BJ (cell line): ENCODE data around the gene DEPDC5. TPM values are rescaled to one million over a fixed set of nuclear protein-coding genes. Genes with fewer than 3 reads are reported as not detected.

Experiments used
- CTCF ChIA-PET: fragments of 350-600 bp; formaldehyde crosslinking; extraction: SDS; loops from one replicate; lab custom pipeline; 2021; ENCODE audit warnings: antibody characterized with exemption, inconsistent platforms; lab: Yijun Ruan, JAX
- POLR2A ChIA-PET: fragments of 300-600 bp; sonication (Branson Sonifier 250); formaldehyde crosslinking; extraction: SDS; loops from one replicate; lab custom pipeline; 2021; ENCODE audit warnings: antibody characterized with exemption; lab: Charles Lee
- DNase-seq: peaks from one replicate; pipeline ENCODE4 v3.0.0-alpha.2; 2011; ENCODE audit warnings: low read depth
- H3K27me3 ChIP-seq: 2 replicates; pipeline ENCODE4 v1.6.0; 2011; ENCODE audit warnings: low read length; ENCODE audit not compliant: control insufficient read depth, insufficient read depth
- H3K36me3 ChIP-seq: 2 replicates; pipeline ENCODE4 v1.5.1; 2011; ENCODE audit warnings: low read length; ENCODE audit not compliant: control insufficient read depth, insufficient read depth
- H3K4me3 ChIP-seq: 2 replicates; pipeline ENCODE4 v1.5.1; 2011; ENCODE audit warnings: low read depth, mild to moderate bottlenecking, control low read depth, low read length
- CTCF ChIP-seq: IDR thresholded peaks from 2 replicates; pipeline ENCODE4 v1.5.1; 2011; ENCODE audit warnings: low read depth, mild to moderate bottlenecking, control low read depth, inconsistent platforms, low read length, moderate library complexity; ENCODE audit not compliant: insufficient read depth
- polyA plus RNA-seq: library from polyadenylated mRNA; depleted of rRNA; stranded (reverse); fragments of >200 nt; gene quantifications from 2 replicates; pipeline ENCODE4 v1.2.3, GENCODE V29; 2011

DEPDC5 gene
- polyA plus RNA-seq, 1 experiment = 6.8 TPM

- POLR2A ChIA-PET = no interaction called here
- Histone ChIP-seq H3K27me3 (no peaks in the 10 kb centered on the region), H3K36me3 (peaks cover 1% of the 10 kb centered on the region), H3K4me3 (no peak overlapping the region)
- DNase-seq = no peak
- no peak for TF ChIP-seq CTCF
- CTCF ChIA-PET = interaction anchor here (0.7 kb wide), 1 partner anchor 10 kb away, joined by 3 read pairs; no protein-coding TSS in a partner anchor
These were observed 141.7 kb downstream of the DEPDC5 start for GRCh38 chr22:31895411-31896123.

GRCh38 chr22:31896472-31896871 is 142.7 kb downstream of the DEPDC5 start:
- TF ChIP-seq CTCF = no peak
- CTCF ChIA-PET = no interaction called here
- Histone ChIP-seq H3K36me3 (peaks cover 1% of the 10 kb centered on the region), H3K4me3 (no peak overlapping the region), H3K27me3 (no peaks in the 10 kb centered on the region)
- POLR2A ChIA-PET = no interaction called here
- no peak for DNase-seq

- CTCF ChIA-PET = interaction anchor here (0.6 to 0.8 kb wide), 3 partner anchors 12 to 52 kb away, joined by 3 read pairs; no protein-coding TSS in a partner anchor
- DNase-seq = no peak
- TF ChIP-seq CTCF = no peak
- POLR2A ChIA-PET = no interaction called here
- Histone ChIP-seq H3K27me3 (no peaks in the 10 kb centered on the region), H3K36me3 (peaks cover 1% of the 10 kb centered on the region), H3K4me3 (no peak overlapping the region)
These were observed 144.3 kb downstream of the DEPDC5 start for GRCh38 chr22:31897842-31898805.

- ChIA-PET CTCF (interaction anchor here (0.8 kb wide), 1 partner anchor 30 kb away, joined by 3 read pairs; no protein-coding TSS in a partner anchor), POLR2A (no interaction called here)
- Histone ChIP-seq H3K36me3 (peaks cover 1% of the 10 kb centered on the region), H3K27me3 (no peaks in the 10 kb centered on the region), H3K4me3 (no peak overlapping the region)
- DNase-seq = no peak
- TF ChIP-seq CTCF = no peak
These were observed 145.1 kb downstream of the DEPDC5 start for GRCh38 chr22:31898926-31899325.

- CTCF ChIA-PET = no interaction called here
These were observed 145.8 kb downstream of the DEPDC5 start for GRCh38 chr22:31899669-31900068.

More at GRCh38 chr22:31899669-31900068, 145.8 kb downstream of the DEPDC5 start:
- H3K27me3 ChIP-seq = no peaks in the 10 kb centered on the region
- no peak for TF ChIP-seq CTCF
- H3K4me3 ChIP-seq = no peak overlapping the region
- peaks cover 1% of the 10 kb centered on the region for H3K36me3 ChIP-seq
- DNase-seq = no peak
- POLR2A ChIA-PET = no interaction called here
